Dermis blood vessel endothelial cell (primary cell): ENCODE data around the gene SIX2. TPM values are rescaled to one million over a fixed set of nuclear protein-coding genes. Genes with fewer than 3 reads are reported as not detected.

Experiments
- DNase-seq: peaks from one replicate; pipeline ENCODE4 v3.0.0; 2010
- total RNA-seq: library from RNA; depleted of rRNA; stranded (reverse); fragments of >200 nt; gene quantifications from 2 replicates; pipeline ENCODE4 v1.2.3, GENCODE V29; 2014

The SIX2 gene
- total RNA-seq, 1 donor from 2014 or later: not detected

DNA sequence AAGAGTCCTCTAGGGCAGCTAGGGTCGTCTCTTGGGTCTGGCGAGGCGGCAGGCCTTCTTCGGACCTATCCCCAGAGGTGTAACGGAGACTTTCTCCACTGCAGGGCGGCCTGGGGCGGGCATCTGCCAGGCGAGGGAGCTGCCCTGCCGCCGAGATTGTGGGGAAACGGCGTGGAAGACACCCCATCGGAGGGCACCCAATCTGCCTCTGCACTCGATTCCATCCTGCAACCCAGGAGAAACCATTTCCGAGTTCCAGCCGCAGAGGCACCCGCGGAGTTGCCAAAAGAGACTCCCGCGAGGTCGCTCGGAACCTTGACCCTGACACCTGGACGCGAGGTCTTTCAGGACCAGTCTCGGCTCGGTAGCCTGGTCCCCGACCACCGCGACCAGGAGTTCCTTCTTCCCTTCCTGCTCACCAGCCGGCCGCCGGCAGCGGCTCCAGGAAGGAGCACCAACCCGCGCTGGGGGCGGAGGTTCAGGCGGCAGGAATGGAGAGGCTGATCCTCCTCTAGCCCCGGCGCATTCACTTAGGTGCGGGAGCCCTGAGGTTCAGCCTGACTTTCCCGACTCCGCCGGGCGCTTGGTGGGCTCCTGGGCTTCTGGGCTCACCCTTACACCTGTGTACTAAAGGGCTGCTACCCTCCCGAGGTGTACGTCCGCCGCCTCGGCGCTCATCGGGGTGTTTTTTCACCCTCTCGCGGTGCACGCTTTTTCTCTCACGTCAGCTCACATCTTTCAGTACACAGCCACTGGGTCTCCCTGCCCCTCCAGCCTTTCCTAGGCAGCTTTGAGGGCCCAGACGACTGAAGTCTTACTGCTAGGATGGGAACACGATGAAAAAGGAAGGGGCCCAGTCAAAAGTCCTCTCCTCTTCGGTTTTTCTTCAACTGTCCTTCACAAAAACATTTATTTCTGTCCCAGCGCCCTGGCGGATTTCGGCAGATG lies 8.1 kb downstream of the SIX2 start:
- DNase-seq: peak; percentile 39

- DNase-seq: no peak
Observed at GRCh38 chr2:45000341-45000901, 8.8 kb downstream of the SIX2 start.

GRCh38 chr2:44999540-44999939 lies 9.7 kb downstream of the SIX2 start:
- DNase-seq: no peak

DNA sequence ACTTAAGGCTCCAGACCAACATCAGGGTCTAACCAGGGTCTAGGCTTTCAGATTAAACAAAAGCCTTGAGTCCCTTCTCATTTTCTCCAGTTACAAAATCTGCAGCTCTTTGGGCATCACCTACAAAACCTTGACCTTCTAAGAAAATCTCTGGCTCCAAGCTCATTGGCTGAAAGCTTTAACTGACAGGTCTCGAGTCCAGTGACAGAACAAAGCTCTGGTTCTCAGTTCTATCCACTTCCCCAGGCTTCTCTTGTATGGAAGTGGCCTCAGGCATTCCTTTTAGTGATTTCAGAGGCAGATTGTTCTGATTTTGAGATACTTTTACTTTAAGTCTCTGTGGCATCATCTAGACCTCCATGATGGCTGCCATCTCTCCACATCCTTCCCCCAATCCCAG lies 11.3 kb downstream of the SIX2 start:
- no peak for DNase-seq

DNA sequence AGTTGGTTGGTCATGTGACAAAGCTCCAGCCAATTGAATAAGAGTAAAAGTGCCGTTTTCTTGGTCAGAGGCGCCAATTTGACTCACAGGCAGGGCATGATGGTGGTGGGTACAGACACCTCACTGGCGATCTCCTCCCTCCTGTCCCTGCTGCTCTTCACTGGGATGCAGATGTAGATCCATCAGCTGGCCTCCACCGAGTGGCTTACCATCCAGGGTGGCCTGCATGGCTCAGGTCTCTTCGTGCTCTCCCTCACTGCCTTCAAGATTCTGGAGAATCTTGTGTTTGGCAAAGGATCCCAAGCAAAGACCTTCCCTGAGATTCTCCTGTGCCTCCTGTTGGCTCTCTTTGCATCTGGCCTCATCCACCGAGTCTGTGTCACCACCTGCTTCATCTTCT lies 12.9 kb downstream of the SIX2 start:
- DNase-seq: no peak

DNA sequence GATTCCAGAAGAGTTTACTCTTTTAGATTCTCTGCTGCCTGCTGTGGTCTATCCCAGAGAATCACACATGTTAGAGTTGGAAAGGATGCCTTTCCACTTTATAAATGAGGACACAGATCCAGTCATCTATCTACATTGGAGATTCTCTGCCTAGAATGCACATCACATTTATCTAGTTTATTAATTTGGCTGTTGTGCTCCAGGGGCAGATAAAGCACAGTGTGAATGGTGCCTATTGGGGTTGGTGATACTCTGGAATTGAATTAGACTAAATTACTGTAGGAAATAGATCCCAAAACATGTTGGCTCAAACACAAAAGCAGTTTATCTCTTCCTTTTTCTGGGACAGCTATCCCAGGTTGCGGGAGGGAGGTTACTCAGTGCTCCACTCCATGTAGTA lies 14.9 kb downstream of the SIX2 start:
- DNase-seq: no peak

DNA sequence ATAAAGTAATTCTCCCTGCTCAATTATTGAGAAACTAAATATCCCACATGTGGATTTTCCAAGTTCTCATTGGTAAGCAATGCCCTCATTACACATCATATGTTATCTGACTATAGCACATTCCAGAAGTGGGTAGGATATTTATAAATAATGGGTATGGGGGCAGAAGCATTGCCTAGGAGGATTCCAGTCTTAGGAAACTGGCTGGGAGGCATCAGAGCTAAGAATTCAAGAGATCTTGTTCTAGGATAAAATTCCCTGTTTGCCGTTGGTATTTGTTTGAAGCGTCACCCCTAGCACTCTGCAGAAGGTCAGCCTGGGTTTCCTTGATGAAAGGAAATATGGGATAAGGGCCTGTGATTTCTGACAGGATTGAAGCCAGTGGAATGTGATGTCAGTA lies 20.1 kb downstream of the SIX2 start:
- no peak for DNase-seq

DNA sequence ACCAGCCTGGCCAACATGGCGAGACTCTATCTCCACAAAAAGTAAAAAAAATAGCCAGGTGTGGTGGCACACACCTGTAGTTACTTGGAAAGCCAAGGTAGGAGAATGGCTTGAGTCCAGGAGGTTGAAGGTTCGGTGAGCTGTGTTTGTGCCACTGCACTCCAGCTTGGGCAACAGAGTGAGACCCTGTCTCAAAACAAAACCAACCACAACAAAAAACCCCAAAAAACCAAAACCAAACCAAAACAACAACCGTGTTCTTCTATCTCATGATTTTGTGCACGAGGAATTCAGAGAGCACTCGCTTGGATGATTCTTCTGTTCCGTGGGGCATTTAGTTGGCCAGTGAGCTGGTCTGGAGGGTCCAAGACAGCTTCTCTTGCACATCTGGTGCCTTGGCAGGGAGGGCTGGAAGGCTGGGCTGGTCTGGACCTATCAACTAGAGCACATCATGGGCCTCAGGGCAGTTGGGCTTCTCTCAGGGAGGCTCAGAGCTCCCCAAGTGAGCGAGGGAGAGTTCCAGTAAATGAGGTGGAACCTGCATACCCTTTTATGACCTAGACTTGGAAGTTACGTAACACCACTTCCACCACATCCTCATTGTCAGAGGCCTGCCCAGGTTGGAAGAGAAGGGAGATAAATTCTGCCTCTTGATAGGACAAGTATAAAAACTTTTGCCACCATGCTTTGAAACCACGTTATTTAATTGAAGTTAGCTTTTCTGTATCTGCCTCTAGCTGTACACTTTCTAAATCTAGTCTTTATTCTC lies 25.2 kb downstream of the SIX2 start:
- DNase-seq: no peak

DNA sequence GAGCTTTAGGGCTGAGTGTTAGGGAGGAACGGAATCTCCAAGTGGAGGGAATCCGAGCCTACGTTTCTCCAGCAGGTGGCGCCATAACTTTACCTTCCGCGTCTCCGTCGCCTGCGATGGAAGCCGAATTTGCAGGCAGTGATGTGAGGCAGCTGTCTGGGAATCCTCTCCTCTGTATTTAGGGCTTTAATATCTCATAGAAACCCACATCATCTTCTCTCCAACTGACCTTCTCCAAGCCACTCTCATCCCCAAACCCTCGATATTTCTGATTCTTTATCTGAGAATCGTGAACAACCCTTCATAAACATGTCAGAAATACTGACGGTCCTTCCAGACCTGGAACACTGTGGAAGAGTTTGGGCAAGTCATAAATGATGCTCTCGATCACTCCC lies 27.5 kb downstream of the SIX2 start:
- peak; percentile 85 for DNase-seq

GRCh38 chr2:44980751-44981713 lies 28.2 kb downstream of the SIX2 start:
- DNase-seq: no peak

GRCh38 chr2:44979581-44979980 lies 29.7 kb downstream of the SIX2 start:
- DNase-seq: no peak

- DNase-seq: no peak
Observed at GRCh38 chr2:44975571-44976450, 33.4 kb downstream of the SIX2 start.

DNA sequence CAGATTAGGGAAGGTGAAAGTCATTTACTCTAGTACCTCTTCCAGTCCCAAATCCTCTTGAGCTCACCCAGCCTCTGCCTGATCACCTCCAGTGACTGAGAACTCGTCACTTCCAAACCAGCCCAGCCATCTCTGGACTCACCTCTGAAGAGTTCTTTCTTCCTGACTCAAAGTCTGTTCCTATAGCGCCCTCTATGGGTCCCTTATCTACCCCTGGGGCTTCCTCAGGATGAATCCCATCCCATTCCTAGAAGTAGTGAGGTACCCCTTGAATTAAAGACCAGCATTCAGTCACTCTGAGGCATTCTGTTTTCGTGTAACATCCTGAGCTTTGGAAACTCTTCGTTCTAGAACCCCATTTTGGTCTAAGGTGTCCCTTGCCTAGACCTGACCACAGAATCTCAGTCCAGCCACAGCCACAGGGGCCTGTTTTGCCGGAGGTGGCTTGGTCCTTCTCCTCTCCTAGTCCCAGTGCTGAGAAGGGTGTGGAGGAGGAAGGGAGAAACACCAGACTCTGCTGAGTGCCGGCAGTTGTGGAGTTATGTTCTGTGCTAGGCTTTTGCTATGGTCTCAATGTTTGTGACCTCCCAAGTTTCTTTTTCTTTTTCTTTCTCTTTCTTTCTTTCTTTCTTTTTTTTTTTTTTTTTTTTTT lies 35.1 kb downstream of the SIX2 start:
- DNase-seq: peak; percentile 64

DNA sequence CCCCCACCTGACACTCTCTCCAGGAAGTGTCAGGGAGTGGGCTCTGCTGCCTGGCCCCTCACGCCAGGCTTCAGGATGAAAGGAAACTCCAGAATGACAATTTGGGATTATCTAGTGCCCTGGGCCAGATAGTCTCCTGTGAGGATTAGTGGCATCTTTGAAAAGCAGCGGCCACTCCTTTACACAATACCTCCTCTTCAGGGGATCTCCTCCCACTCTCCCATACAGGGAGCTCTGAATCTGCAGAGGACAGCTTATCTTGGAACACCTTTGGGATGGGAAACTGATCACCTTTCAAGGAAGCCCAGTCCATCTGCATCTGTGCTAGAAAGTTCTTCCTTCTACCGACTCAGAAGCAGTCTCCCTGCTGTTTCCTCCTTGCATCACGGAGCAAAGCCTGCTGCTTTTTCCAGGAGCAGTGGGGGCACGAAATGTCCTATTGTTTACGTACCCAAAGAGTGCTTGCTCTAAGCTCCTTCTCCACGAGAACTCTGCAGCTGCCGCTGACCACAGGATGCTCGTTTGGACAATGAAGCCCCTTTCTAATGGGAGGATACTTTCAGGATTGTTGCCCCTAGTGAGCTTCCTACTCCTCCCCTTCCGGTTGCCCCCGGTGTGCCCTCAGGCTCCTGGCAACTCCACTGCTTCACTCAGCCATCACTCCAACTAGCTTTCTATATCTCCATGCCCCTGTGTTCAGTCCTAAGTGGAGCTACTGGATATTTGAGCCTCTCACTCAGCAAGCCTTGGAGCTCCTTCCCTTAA lies 36.3 kb downstream of the SIX2 start:
- peak; percentile 29 for DNase-seq

- DNase-seq: no peak
Observed at GRCh38 chr2:44970846-44971450, 38.3 kb downstream of the SIX2 start.

GRCh38 chr2:44969936-44970335 lies 39.3 kb downstream of the SIX2 start:
- DNase-seq: no peak

- no peak for DNase-seq
Observed at GRCh38 chr2:44967727-44968432, 41.4 kb downstream of the SIX2 start.

DNA sequence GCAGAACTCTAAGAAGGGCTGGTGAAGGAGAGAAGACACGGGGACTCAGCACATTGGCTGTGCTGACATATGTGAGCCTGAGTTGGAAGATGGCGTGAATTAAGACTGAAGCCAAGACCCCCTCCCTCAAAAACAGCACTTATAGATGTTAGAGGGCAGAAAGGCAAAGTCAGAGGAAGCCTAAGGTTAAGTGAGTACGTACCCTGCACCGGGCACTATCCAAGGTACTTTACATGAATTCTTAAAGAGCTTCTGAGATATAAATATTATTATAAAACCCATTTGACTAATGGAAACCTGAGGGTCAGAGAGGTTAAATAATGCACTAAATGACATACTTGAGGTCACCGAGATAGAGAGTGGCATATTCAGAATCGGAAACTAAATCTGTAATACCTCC lies 42.2 kb downstream of the SIX2 start:
- DNase-seq: no peak

DNA sequence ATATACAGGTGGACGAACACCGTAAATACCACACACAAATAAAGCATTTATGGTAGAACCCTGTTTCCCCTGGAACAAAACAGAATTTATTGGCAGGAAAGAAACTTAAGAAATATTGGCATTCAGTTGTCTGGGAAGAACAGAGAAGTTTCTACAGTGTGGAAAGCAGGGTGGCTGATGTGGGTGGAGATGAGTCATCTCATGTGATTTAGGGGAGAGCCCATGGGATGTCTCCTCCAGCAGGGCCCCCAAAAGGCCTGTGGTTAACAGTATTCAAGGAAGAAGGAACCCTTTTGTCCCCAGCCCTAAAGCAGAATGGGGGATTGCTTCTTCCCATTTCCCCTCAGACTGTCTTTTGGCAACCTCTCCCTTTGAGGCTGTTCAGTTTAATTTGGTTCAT lies 43.6 kb downstream of the SIX2 start:
- no peak for DNase-seq
